GM23338 (cell line): Measurements from ENCODE around the gene CFLAR. TPM values are rescaled to one million over a fixed set of nuclear protein-coding genes. Genes with fewer than 3 reads are reported as not detected.

Experiments used
- ATAC-seq: fragments of 200-7000 bp; cut with Tn5 transposase; 3 replicates; pipeline ENCODE4 v1.9.1; 2020
- DNase-seq: peaks from one replicate; pipeline ENCODE4 v3.0.0-alpha.2; 2015; ENCODE audit warnings: low spot score
- H2AFZ ChIP-seq: fragments of 200-600 bp; sonication (generic); 2 replicates; pipeline ENCODE4 v1.8.0; 2016; ENCODE audit warnings: antibody characterized with exemption, mild to moderate bottlenecking, moderate library complexity
- H3F3A ChIP-seq: fragments of 200-600 bp; sonication (generic); replicated peaks from 2 replicates; pipeline ENCODE4 v1.8.0; 2017; ENCODE audit warnings: antibody characterized with exemption, mixed run types, low read depth
- H3K27ac ChIP-seq: fragments of 200-600 bp; sonication (generic); 2 replicates; pipeline ENCODE4 v1.6.1; 2016; ENCODE audit warnings: low read depth
- H3K27me3 ChIP-seq: fragments of 200-600 bp; sonication (generic); 2 replicates; pipeline ENCODE4 v1.8.0; 2016; ENCODE audit warnings: mild to moderate bottlenecking, mixed run types, moderate library complexity; ENCODE audit not compliant: insufficient read depth
- H3K36me3 ChIP-seq: fragments of 200-600 bp; sonication (generic); 2 replicates; pipeline ENCODE4 v1.8.0; 2016; ENCODE audit warnings: mild to moderate bottlenecking; ENCODE audit not compliant: insufficient read depth
- H3K4me1 ChIP-seq: fragments of 200-600 bp; sonication (generic); 2 replicates; pipeline ENCODE4 v1.8.0; 2016; ENCODE audit warnings: mild to moderate bottlenecking, moderate library complexity; ENCODE audit not compliant: insufficient read depth
- H3K4me2 ChIP-seq: fragments of 200-600 bp; sonication (generic); 2 replicates; pipeline ENCODE4 v1.7.1; 2017; ENCODE audit warnings: mixed run types
- H3K4me3 ChIP-seq: fragments of 200-600 bp; sonication (generic); 2 replicates; pipeline ENCODE4 v1.6.1; 2016; ENCODE audit warnings: mixed run types
- H3K79me2 ChIP-seq: fragments of 200-600 bp; sonication (generic); replicated peaks from 2 replicates; pipeline ENCODE4 v1.8.0; 2017; ENCODE audit warnings: mild to moderate bottlenecking; ENCODE audit not compliant: insufficient read depth
- H3K9me2 ChIP-seq: fragments of 200-600 bp; sonication (generic); 2 replicates; pipeline ENCODE4 v1.8.0; 2017; ENCODE audit not compliant: insufficient read depth
- H4K20me1 ChIP-seq: fragments of 200-600 bp; sonication (generic); replicated peaks from 2 replicates; pipeline ENCODE4 v1.8.0; 2017; ENCODE audit warnings: mild to moderate bottlenecking; ENCODE audit not compliant: insufficient read depth
- H3K27ac Mint-ChIP-seq: 2 replicates; pipeline ENCODE4 v1.8.0; 2020; ENCODE audit warnings: inconsistent platforms, mild to moderate bottlenecking, moderate library complexity, mixed read lengths
- H3K27me3 Mint-ChIP-seq: 3 replicates; pipeline ENCODE4 v1.8.0; 2022; ENCODE audit warnings: low read depth, mild to moderate bottlenecking, moderate library complexity, mixed read lengths, inconsistent platforms; ENCODE audit not compliant: insufficient read depth, poor library complexity
- H3K36me3 Mint-ChIP-seq: 3 replicates; pipeline ENCODE4 v1.8.0; 2021; ENCODE audit warnings: low read depth, mild to moderate bottlenecking, inconsistent platforms, moderate library complexity, mixed read lengths
- H3K4me1 Mint-ChIP-seq: 3 replicates; pipeline ENCODE4 v1.8.0; 2020; ENCODE audit warnings: mild to moderate bottlenecking, inconsistent platforms, mixed read lengths
- H3K4me3 Mint-ChIP-seq: 3 replicates; pipeline ENCODE4 v1.8.0; 2021; ENCODE audit warnings: moderate library complexity, mild to moderate bottlenecking, inconsistent platforms, mixed read lengths
- H3K9me3 Mint-ChIP-seq: 3 replicates; pipeline ENCODE4 v1.8.0; 2020; ENCODE audit warnings: moderate library complexity, mild to moderate bottlenecking, inconsistent platforms, mixed read lengths
- CREB1 ChIP-seq: fragments of 250-450 bp; sonication (Bioruptor Pico); IDR thresholded peaks from 2 replicates; pipeline ENCODE4 v1.5.0; 2020; ENCODE audit warnings: low read depth, mild to moderate bottlenecking, moderate library complexity
- CTCF ChIP-seq, 2 experiments: fragments of 200-600 bp in 1 of 2; sonication (generic) in 1 of 2; conservative IDR thresholded peaks; 2 replicates each; pipeline versions ENCODE4 v1.5.1 to v1.6.1; 2016 to 2017; ENCODE audit warnings: antibody characterized with exemption in 2 of 2, low read depth in 2 of 2, mild to moderate bottlenecking in 2 of 2, moderate library complexity in 1 of 2
- EZH2phosphoT487 ChIP-seq: fragments of 200-600 bp; sonication (generic); IDR thresholded peaks from one replicate; pipeline ENCODE4 v1.8.1; 2018; ENCODE audit warnings: antibody characterized with exemption; ENCODE audit not compliant: unreplicated experiment
- JUNB ChIP-seq: IDR thresholded peaks from one replicate; pipeline ENCODE4 v1.6.1; 2016; ENCODE audit warnings: antibody characterized with exemption; ENCODE audit not compliant: unreplicated experiment
- NANOG ChIP-seq: IDR thresholded peaks from 2 replicates; pipeline ENCODE4 v1.6.1; 2016; ENCODE audit warnings: antibody characterized with exemption, borderline replicate concordance
- REST ChIP-seq: IDR thresholded peaks from one replicate; pipeline ENCODE4 v1.6.1; 2018; ENCODE audit warnings: antibody characterized with exemption; ENCODE audit not compliant: unreplicated experiment
- STAT1 ChIP-seq: IDR thresholded peaks from one replicate; pipeline ENCODE4 v1.6.1; 2016; ENCODE audit warnings: antibody characterized with exemption; ENCODE audit not compliant: unreplicated experiment
- ZNF114 ChIP-seq: fragments of 250-450 bp; sonication (Bioruptor Pico); IDR thresholded peaks from 2 replicates; pipeline ENCODE4 v1.5.0; 2020; ENCODE audit warnings: mild to moderate bottlenecking, moderate library complexity
- polyA plus RNA-seq: library from polyadenylated mRNA; unstranded; fragments of >200 nt; fragmentation: Nextera tagmentation; extraction: Ambion mirVana; gene quantifications from 2 replicates; pipeline ENCODE4 v1.2.1, GENCODE V29; 2016
- total RNA-seq: library from RNA; depleted of rRNA; stranded (reverse); fragments of >200 nt; shearing (Covaris generic); gene quantifications from 2 replicates; pipeline ENCODE4 v1.2.3, GENCODE V29; 2014
- TF ChIP-seq, protein P1 (sequence below): IDR thresholded peaks from 2 replicates; pipeline ENCODE4 v1.6.1; 2016; ENCODE audit warnings: antibody characterized with exemption

Gene CFLAR
- total and polyA plus RNA-seq, 2 experiments from 2014 or later, result 10.1 to 15.1 TPM

- H3K4me1 ChIP-seq, result peaks cover 19% of the 10 kb centered on the region
- H3K27ac ChIP-seq, result no peak overlapping the region
- H3K27ac Mint-ChIP-seq, result no peak overlapping the region
- no peaks in the 10 kb centered on the region; the same call in 2 of the 3 replicates for H3K9me3 Mint-ChIP-seq
- ATAC-seq (no peak), DNase-seq (no peak)
- no peaks in the 10 kb centered on the region for H3K9me2 ChIP-seq
- no peaks in the 10 kb centered on the region for H3K79me2 ChIP-seq
- TF ChIP-seq JUNB (no peak), CTCF (conservative IDR thresholded peaks at IDR 0.05; ENCODE audit: low read depth in 2 of 2) (no peak), ZNF114 (no peak), NANOG (no peak)
- no peaks in the 10 kb centered on the region for H3K36me3 ChIP-seq
- no peaks in the 10 kb centered on the region for H3F3A ChIP-seq
- no peak overlapping the region for H3K4me3 Mint-ChIP-seq
- no peaks in the 10 kb centered on the region for H3K27me3 ChIP-seq
- H2AFZ ChIP-seq, result no peak overlapping the region
- H3K4me3 ChIP-seq, result no peak overlapping the region
- H3K36me3 Mint-ChIP-seq, result peaks cover 10% of the 10 kb centered on the region; the same call in 1 of the 3 replicates
- H3K4me1 Mint-ChIP-seq, result peaks cover 24% of the 10 kb centered on the region
- no peaks in the 10 kb centered on the region for H3K27me3 Mint-ChIP-seq
- no peaks in the 10 kb centered on the region for H4K20me1 ChIP-seq
- no peak overlapping the region for H3K4me2 ChIP-seq
These were observed 101.0 kb downstream of the CFLAR start for GRCh38 chr2:201216918-201217317.

DNA sequence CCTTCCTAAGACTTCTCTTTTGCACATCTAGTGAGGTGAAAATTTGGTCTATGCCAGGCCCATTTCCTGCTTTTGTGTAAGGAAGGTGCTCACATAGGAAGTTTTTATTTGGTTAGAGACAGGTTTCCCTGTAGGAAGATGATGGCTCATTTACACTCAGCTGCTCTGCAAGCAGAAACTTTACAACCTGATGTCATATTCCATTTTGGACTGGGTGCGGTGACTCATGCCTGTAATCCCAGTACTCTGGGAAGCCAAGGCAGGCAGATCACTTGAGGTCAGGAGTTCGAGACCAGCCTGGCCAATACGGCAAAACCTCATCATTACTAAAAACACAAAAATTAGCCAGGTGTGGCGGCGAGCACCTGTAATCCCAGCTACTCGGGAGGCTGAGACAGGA, 102.8 kb downstream of the CFLAR start:
- no peak overlapping the region for H3K4me2 ChIP-seq
- DNase-seq (no peak), ATAC-seq (no peak)
- H3K36me3 ChIP-seq, result no peaks in the 10 kb centered on the region
- Mint-ChIP-seq H3K27me3 (no peaks in the 10 kb centered on the region), H3K36me3 (peaks cover 10% of the 10 kb centered on the region; the same call in 1 of the 3 replicates), H3K9me3 (no peaks in the 10 kb centered on the region; the same call in 1 of the 3 replicates), H3K4me3 (no peak overlapping the region), H3K27ac (no peak overlapping the region), H3K4me1 (peaks cover 24% of the 10 kb centered on the region)
- no peaks in the 10 kb centered on the region for H4K20me1 ChIP-seq
- no peaks in the 10 kb centered on the region for H3K79me2 ChIP-seq
- H3K27me3 ChIP-seq, result no peaks in the 10 kb centered on the region
- no peaks in the 10 kb centered on the region; the same call in 1 of the 2 replicates for H3K9me2 ChIP-seq
- no peak overlapping the region for H3K4me3 ChIP-seq
- H3K27ac ChIP-seq, result no peak overlapping the region
- H3F3A ChIP-seq, result no peaks in the 10 kb centered on the region
- no peak overlapping the region for H2AFZ ChIP-seq
- H3K4me1 ChIP-seq, result peaks cover 19% of the 10 kb centered on the region
- TF ChIP-seq CTCF (conservative IDR thresholded peaks at IDR 0.05; ENCODE audit: low read depth in 2 of 2) (no peak), EZH2phosphoT487 (no peak), CREB1 (CRISPR knock-in tag) (no peak), NANOG (no peak), JUNB (no peak), STAT1 (no peak), REST (no peak)
- TF ChIP-seq, protein P1, sequence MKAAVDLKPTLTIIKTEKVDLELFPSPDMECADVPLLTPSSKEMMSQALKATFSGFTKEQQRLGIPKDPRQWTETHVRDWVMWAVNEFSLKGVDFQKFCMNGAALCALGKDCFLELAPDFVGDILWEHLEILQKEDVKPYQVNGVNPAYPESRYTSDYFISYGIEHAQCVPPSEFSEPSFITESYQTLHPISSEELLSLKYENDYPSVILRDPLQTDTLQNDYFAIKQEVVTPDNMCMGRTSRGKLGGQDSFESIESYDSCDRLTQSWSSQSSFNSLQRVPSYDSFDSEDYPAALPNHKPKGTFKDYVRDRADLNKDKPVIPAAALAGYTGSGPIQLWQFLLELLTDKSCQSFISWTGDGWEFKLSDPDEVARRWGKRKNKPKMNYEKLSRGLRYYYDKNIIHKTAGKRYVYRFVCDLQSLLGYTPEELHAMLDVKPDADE, result no peak
